HG03025 (cell line): ENCODE results near the gene SZT2.
"Not testable (repeated sequence)": the region's sequence is repeated elsewhere in the genome, so short reads cannot be mapped to it uniquely, and the experiment has no call there.

Experiments
- ATAC-seq: cut with Tn5 transposase; IDR thresholded peaks from one replicate; pipeline ENCODE4 v1.9.1; 2021; ENCODE audit warnings: mild to moderate bottlenecking, moderate library complexity; ENCODE audit not compliant: unreplicated experiment, low FRiP score

SZT2 gene

DNA sequence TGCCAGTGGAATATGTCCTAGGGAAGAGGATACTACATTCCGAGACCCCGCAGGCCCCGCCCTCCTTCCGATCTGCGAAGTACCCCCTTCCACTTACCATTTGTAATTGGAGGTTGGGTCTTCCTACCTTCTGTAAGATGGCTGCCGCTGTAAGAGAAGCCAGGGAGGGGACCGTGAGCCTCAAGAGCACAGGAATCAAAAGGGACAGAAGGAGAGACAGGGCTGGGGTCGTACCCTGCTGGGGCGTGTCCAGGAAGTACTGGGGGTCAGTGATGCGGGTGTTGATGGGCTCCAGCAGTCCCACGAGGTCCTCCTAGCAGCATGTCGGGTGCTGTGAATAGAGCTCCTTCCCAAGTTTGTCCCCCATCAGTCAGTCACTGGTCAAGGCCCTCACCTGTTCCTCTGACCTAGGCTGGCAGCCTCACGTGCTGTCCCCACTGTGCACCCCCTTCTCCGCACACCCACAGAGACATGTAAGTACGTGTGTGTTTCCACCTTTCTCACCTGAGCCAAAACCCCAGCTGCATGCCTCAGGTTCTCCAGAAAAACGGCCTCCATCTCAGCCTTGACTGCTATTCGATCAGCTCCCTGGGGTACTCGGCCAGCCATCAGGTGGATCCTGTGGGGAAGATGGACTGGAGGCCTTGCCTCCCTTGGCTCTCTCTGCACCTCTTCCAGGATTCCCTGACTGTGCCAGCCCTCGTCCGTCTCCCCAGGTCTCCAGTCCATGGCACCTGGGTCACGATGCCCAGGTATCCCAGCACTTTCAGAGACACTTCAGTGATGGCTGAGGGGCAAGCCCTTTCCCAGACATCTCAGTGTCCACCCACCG is 62.2 kb downstream of the SZT2 start:
- no peak for ATAC-seq

DNA sequence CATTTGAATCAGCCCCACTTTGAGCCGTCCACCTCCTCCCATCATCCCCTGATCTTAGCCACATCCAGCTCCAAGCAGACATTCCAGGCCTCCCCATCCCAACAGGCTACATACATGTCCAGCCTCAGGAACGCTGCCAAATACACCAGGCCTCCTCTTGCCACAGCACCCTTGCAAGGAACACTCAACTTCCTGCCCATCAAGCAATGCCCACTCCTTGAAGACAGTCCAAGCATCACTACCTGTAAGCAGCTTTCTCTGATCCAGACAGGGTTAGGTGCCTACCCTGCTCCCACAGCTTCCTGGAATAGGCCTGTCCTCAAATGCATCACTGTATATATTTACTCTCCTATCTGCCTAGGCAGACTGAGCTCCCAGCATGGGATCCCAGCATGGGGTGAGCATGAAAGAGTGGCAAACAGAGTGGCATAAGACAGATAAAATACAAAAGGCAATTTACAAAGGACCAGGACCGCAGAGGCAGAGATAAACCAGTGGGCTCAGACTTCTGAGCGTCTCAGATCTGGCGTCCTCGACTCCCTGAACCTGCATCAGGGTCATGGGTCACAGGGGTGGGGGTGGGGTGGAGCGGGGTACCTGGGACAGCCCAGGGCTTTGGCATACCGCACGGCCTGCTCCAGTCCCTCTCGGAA is 63.2 kb downstream of the SZT2 start:
- ATAC-seq: no peak

DNA sequence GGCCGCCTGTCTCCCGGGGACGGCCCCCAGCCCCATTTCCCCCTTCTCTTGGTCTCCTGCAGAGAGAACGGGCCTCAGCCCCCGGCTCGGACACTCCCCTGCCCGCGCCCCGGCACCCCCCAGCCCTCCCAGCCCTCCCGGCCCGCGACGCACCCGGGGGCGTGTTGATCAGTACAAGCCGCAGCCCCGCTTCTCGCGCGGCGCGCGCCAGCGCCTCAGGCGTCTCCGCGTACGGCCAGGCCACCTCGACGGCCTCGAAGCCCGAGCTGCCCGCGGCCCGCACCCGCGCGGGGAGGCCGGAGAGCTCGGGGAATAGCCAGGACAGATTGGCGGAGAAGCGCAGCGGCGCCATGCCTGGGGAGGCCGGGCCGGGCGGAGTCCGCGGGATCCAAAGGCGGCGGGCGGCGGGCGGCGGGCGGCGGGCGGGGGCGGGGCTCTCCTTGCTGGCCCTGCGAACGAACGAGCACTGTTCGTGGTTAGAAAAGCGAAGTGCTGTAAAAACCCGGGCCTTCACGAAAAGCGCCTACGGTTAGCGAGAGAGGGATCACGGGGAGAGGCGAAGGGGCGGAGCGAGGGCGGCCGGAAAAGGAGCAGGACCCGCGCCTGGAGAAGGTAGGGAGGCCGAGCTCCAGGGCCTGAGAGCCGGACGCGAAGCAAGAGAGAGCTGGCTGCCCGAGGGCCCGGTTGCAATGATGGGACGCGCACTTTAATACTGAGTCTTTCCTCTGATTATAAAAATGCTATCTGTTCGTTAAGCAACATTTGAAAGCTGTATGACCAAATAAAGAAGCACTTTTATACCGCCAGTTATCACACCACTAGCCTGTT is 64.0 kb downstream of the SZT2 start, which contains the start of gene HYI:
Gene HYI, minus strand, starts transcription at position 490 of the 828 bp plus-strand sequence. Its CDS starts 138 bp downstream, at position 352.
- peak; percentile 54 for ATAC-seq

DNA sequence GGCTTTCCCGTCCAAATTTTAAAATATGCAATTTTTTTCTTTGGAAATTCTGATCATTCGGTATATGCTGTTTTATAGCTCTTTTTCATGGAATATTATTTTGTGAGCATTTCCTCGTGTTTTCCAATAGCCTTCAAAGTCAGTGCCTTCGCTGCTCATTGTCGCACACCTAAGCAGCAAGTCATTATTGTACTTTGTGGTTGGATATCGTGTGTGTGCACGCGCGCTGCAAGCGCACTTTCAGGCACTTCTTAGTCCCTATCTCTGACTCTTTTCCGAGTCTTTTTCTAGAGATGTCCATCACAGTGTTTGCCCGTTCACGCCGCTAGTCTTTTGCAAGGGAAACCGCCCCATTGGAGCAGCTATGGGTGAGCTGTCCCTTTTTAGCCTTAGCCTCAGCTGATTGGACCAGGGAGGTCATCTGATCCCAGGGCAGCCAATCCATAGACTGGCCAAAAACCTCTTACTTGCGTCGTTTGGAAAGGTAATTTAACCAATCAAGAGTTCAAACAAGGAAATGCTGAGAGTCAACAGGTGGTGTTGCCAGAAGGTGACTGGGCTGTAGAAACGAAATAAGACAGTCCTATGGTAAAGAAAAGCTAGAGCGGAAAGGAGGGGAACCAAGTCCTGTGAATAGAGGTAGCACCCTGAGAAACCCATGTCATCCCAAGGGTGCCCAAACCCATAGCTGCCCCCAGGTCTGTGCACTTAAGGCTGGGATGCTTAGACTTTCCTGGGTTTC is 64.7 kb downstream of the SZT2 start:
- no peak for ATAC-seq

DNA sequence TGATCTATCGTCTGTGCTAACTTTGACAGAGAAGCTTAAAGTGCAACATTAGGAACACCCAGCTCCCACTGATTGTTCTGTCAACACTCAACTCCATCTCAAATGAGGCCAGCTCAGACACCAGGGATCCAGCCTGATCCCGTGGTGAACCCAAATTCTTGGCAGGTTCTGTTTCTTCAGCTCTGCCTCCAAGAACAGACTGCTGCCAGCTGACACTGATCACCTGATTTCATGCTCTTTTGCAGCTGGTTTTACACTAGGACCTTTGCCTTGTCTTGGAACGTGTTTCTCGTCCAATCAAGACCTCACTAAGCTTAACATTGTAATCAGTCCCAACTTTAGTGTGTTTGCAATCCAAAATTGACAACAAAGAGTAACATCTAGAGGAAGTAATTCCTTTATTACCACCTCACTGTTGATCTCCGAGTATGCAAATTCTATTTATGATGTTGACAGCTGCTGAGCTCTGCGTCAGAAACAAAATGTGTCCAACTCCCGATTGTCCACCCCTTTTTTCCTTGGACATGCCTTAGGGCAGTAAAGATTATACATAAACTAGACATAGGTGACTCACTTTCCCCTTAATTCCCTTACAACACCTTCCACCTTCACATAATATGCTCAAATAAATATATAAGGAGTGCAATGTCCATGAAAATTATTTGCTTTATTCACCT is 65.7 kb downstream of the SZT2 start:
- no peak for ATAC-seq

DNA sequence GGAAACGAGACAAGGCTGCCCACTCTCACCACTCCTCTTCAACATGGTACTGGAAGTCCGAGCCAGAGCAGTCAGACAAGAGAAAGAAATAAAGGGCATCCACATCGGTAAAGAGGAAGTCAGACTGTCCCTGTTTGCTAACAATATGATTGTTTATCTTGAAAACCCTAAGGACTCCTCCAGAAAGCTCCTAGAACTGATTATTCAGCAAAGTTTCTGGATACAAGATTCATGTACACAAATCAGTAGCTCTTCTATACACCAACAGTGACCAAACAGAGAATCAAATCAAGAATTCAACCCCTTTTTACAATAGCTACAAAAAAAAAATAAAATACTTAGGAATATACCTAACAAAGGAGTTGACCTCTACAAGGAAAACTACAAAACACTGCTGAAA is 68.7 kb downstream of the SZT2 start:
- not testable (repeated sequence) for ATAC-seq

DNA sequence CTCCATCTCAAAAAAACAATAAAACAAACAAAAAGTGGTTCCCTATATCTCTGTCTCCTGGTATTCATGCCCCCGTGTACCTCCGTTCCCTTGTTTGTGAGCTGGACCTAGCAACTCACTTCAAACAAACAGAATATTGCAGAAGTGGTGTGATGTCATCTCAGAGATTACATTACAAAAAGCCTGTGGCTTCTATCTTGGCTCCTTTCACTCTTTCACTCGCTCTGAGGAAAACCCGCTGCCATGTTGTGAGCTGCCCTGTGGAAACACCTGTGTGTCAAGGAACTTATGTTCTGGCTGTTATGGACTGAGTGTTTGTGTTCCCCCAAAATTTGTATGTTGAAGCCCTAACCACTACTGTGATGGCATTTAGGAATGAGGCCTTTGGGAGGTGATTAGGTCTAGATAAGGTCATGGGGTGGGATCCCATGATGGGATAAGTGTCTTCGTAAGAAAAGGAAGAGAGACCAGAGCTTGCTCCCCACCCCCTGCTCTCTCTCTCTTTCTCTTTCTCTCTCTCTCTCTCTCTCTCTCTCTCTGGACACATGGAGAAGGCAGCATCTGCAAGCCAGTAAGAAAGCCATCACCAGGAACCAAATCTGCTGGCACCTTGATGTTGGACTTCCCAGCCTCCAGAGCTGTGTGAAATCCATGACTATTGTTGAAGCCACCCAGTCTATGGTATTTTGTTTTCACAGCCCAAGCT is 71.4 kb downstream of the SZT2 start:
- no peak for ATAC-seq

DNA sequence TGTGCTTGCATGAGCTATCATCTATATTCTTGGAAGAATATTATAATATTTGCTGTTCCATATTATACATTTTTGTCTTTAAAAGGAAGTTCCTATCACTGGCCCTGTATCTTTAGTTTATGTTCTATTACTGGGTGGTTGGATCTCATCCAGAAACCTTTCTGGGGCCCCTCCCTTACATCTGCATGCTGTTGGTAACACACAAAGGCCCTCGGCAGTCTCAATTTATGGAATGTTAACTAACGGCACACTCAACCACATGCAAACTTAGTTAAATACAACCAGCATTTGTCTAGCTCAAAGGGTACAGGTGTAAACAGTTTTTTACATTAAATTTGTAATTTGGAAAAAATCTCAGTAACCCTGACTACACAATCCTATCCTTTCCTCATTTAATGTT is 73.8 kb downstream of the SZT2 start:
- no peak for ATAC-seq

DNA sequence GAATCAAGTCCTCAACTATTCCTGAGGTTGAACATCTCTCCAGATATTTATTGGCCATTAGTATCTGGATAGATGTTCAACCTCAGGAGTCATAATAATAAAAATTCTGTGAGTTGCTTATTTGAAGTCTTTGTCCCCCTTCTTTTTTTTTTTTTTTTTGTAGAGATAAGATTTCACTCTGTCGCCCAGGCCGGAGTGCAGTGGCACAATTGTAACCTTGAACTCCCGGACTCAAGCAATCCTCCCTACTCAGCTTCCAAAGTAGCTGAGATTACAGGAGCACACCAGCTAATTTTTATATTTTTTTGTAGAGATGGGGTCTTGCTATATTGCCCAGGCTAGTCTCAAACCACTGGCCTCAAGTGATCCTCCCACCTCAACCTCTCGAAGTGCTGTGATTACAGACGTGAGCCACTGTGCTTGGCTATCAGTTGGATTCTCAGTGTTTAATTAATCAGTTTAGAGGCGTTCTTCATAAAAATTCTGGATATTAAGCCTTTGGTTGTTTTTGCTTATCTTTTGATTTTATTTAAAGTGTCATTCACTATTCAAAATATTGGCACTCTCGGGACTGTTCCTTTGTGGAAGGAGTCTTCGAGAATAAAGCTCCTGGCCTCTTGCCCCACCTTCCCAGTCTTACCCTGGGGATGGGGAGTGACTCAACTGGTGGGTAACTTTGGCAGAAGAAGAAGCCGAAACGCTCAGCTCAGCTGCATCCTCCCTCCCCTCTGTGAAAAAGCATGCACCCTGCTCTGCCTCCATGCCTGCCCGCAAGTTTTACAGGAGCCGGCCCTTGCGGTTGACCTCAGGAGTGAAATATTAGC is 75.2 kb downstream of the SZT2 start:
- no peak for ATAC-seq

DNA sequence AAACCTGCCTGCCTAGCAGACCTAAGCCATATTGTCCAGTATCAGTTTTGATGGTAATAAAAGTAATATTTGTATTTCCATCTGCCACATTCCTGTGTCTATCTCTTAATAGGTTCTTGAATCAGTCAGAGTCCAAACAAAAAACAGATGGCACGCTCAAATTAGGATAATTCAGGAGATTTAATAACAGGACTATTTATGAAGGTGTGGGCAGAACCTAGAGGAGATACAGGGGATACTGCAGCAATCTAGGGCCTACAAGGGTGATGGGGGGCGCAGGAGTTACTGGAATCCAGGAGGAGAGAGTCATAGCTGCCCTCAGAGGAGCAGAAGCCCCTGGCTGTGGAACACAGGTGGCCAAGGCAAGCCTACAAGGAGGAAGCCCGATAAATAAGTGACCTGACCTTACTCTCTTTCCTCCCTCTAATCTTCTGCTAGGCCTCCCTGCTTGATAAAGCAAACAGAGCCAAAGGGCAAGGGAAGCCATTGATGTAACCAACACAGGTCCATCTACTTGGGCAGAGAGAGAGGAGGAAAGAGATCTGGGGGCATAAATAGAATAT is 75.9 kb downstream of the SZT2 start:
- no peak for ATAC-seq

DNA sequence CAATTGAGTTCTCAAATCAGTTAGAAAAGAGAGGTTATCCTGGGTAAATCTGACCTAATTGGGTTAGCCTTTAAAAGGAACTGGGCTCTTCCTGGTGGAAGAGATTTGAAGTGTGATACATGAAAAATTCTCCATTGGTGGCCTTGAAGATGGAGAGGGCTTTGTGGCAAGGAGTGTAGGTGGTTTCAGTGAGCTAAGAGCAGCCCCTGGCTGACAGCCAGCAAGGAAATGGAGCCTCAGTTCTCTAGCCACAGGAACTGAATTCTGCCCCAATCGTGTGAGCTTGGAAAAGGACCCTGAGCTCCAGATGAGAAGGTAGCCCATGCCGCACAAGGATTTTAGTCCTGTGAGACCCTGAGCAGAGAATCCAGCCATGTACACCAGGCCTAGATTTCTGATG is 76.7 kb downstream of the SZT2 start:
- no peak for ATAC-seq

DNA sequence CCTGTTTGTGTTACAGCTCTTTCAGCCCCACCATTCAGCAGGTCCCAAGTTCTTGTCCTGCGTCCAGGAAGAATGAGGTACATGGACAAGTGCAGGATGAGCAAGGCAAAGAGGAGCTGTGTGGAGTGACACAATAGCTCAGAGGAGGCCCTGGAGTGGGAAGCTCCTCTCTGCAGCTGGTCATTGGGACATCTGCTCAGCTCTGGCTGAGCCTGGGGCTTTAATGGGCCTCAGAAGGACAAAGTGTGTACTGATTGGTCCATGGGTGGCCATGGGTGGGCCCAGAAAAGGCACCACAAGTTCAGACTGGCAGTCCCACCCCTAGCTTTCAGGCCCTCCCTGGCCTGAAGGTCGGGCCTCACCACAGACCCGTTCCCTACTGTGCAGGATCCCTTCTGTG is 78.7 kb downstream of the SZT2 start:
- no peak for ATAC-seq

DNA sequence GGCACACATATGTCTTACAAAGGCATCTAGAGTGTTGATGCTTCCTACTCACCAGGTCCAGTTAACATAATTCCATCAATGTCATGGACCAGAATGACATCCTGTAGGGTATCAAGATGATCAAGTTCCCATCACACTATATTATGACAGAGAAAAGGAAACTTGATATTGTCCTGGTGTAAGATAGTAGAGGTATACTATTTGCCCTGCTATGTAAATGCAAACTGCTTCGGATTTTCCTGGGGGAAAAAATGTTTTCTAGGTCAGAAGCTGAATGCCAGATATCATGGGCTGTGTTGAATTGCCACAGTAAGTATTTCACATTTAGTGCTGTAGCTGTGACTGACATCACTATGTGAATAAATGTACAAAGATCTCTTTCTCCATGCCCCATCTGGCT is 80.2 kb downstream of the SZT2 start:
- no peak for ATAC-seq

DNA sequence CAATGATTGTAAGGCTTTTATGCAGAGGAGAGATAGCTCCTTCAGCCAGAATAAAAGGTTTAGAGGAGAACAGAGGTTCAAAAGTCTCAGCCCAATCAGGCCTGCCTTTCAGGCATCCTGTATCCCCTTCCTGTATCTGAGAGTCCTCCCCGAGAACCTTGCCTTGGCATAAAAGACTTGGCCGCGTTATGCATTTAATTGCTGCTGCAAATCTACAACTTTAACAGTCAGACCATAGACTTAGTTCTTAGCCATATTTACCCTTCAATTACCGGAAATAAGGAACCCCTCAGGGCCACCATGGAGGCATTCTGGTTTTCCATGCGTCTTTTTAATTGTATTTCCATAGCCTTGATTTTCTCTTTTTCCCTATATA is 82.4 kb downstream of the SZT2 start:
- no peak for ATAC-seq

DNA sequence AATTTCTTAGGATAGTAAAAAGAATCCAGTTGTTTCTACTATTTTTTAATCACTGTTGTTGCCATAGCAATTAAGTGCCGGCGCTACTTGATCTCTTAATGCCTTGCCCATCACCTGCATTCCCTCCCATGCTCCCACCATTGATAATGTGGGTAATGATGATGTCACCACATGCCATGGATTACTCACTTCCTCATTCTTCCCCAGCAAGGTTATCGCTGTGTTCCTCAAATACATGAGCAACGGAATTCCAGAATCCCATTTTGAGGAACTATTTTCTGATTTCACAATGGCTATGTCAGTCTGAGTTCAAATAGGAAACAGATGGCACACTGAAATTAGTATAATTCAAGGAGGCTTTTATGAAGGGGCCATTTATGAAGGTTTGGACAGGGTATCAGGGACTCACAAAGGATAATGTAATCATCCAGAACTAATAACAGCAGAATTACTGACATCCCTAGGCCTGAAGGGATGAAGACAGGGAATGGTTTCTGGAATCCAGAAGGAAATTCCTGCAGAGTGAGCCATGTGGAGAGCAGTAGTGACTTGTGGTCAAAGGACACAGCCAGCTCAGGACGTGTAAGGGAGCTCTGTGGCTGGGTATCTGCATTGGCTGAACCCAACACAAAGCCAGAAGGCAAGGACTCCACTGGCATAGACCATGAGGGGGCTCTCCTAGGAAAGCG is 82.9 kb downstream of the SZT2 start:
- ATAC-seq: not testable (repeated sequence)

DNA sequence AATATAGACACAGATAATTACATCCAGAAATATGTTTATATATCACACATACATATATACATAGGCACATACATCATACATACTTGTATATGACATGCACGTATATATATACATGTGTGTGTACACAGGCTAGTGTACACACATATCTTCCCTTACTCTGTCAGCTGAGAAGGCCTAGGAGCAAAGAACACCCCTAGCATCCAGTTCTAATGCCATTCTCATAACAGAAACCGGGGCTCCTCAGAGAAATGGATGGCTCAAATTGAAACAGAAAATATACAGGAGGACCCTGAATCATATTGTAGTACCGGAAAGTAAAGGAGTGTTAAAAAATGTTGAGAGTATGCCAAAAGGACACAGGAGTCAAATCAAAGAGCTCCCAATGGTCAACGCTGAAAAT is 83.8 kb downstream of the SZT2 start:
- ATAC-seq: no peak

DNA sequence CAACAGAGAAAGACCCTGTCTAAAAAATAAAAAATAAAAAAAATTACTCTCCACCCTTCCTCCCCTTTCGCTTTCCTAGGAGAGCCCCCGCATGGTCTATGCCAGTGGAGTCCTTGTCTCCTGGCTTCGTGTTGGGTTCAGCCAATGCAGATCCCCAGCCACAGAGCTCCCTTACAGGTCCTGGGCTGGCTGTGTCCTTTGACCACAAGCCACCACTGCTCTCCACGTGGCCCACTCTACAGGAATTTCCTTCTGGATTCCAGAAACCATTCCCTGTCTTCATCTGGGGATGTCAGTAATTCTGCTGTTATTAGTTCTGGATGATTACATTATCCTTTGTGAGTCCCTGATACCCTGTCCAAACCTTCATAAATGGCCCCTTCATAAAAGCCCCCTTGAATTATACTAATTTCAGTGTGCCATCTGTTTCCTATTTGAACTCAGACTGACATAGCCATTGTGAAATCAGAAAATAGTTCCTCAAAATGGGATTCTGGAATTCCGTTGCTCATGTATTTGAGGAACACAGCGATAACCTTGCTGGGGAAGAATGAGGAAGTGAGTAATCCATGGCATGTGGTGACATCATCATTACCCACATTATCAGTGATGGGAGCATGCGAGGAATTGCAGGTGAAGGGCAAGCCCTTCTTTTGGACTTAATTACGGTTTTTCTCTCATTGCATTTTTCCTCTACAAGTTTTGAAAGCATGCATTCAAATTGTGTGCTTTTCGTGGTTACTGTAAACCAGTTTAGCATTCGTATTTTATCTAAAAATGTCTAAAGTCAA is 86.1 kb downstream of the SZT2 start:
- not testable (repeated sequence) for ATAC-seq
